SIG-M5 (cell line): ENCODE results near the gene TBX4.

ENCODE experiments used
- DNase-seq: peaks from one replicate; lab custom pipeline; 2025; lab: John Stamatoyannopoulos, UW

Gene TBX4

DNA sequence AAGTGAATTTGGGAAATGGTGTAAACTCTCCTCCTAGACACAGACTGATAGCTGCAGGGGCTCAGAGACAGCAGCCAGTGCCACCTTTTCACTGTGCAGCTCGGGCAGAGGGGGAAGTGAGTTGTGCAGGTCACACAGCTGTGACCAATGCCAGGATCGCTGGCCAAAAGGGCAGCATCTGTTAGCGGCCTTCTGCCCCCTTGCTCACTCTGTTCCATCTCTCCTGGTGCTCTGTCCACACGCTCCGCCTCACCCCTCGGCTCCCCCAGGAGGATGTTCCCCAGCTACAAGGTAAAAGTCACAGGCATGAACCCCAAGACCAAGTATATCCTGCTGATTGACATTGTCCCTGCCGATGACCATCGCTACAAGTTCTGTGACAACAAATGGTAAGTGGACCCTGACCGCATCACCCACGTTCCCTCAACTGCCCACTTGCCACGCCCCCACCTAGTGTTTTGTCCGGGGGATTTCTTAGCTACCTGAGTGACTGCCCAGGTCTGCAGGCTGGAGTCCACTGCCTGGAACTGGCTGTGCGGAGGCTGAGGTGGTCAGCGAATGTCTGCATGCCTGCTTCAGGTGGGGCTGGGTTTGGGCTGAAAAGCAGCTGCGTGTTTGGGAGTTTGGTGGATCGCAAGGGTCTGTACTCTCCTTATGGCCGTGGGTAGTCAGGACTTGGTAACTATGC lies 13.5 kb downstream of the TBX4 start:
- DNase-seq: no peak

DNA sequence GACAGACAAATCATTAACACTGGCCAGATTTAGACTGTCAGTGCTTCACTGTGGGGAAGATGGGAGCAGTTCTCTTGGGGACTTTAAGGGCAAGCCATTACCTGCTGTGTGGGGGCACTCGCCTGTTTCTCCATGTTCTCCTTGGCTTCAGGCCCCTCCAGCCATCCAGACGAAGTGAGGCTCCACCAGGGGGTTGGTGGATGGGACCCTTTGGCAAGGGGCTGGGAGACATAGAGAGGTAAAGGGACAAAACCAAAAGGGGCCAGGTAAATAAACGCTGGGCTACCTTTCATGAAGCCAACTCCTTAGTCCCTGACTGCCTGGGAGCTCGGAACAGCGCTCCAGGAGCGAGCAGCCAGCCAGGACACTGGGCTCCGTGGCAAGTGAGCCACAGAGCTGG lies 14.0 kb downstream of the TBX4 start:
- DNase-seq: no peak

DNA sequence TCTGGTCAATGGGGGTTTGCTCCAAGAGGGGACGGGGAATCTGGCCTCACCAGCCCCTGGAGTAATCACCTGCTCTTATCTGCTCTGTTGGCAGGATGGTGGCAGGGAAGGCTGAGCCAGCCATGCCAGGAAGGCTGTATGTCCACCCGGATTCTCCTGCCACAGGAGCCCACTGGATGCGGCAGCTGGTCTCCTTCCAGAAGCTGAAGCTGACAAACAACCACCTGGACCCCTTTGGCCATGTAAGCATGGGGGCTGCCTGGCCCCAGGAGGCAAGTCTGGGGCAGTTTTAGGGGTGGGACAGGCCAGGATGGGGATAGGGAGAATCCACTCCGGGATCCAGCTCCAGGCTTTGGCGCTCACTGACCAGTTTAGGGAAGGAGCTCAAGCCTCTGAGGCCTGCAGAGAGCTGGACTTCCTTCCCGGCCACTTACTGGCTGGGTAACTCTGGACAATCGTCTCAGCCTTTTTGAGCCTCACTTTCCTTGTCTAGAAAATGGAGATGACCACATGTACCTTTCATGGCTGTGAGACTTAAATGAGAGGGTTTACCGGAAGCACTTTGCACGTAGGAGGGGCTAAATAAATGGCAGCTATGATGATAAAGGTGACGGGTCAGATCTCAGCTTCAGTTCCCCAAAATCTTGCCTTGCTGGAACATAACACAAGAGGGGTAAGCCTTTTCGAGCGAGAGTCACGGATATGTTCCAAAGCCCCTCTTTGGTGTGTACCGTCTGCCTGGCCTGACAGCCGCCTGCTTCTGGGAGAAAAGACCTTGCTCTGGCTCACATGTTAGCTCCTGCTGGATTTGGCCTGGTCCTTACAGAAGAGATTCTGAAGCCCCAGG lies 15.4 kb downstream of the TBX4 start:
- DNase-seq: no peak

DNA sequence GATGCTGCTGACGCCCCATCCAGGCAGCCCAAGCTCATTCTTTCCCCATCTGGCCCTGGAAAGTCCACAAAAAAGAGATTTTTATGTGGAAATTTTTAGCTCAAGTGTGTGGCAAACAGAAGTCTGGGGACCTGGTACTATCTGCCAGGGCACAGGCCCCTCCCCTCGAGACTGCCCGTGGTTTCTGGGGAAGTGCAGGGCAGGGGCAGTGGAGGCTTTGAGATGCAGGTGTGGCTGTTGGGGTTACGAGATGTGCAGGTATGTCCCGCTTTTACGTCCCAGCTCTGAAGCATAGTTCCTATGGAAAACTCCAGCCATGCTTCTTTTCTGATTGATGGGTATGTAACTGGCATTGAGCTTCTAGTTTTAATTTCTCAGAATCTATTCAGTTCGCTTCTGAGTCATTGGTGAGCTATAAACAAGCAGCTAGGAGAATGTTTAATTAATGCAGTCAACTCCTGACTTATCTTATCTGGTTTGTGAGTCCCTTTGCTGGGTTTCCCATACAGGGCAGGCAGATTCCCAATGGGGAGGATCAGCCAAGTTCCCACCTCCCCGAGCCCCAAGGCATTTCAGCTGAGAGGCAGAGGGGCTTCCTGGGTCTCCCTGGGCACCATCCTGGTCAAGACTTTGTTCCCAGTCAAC lies 16.2 kb downstream of the TBX4 start:
- DNase-seq: no peak

- DNase-seq: no peak
Observed at GRCh38 chr17:61469474-61469873, 17.3 kb downstream of the TBX4 start.

- no peak for DNase-seq
Observed at GRCh38 chr17:61469949-61470348, 17.7 kb downstream of the TBX4 start.

DNA sequence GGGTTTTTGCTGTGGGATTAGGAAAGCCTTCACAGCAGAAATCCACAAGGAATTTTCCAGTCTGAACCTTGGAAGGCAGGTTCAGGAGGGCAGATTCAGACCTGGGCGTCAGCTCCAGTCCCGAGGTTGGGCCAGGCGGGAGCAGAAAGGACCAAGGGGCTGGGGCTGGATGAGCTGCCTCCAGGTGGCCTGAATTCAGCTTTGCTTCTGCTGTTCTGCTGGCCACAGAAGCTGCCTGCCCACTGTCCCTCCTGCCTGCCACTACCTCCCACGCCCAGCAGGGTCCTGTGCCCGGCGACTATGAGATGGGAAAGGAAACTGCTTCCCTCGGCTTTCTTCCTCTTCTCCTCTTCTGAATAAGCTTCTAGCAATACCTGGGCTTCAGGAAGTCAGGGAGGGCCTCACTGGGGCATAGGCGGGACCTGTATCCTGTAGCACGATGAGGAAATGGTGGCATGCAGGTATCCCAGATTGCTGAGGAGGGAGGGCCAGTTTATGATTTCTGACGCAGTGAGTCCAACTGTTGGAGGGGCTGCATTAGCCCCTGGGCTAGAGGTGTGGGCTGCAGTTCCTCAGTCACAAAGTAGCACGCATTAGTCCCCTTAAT lies 18.4 kb downstream of the TBX4 start:
- no peak for DNase-seq

- no peak for DNase-seq
Observed at GRCh38 chr17:61474235-61474927, 22.2 kb downstream of the TBX4 start.

DNA sequence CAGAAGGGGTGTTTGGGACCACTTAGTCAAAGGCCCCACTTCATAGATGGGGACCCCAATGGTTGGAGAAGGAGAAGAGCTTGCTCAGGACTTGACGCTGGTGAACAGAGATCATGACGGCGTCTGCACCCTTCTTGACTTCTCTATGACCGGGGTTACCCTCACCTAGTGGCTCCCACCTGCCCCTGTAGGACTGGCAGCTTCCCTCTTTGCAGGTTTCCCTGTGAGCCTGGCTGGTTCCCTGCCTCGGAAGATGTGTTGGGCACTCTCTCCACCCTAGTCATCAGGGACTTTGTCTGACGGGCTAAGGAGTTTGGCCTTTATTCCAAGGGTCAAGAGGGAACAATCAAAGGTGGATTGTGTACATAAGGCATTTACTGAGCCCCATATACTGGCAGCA lies 22.7 kb downstream of the TBX4 start:
- no peak for DNase-seq

- no peak for DNase-seq
Observed at GRCh38 chr17:61475726-61476125, 23.5 kb downstream of the TBX4 start.

DNA sequence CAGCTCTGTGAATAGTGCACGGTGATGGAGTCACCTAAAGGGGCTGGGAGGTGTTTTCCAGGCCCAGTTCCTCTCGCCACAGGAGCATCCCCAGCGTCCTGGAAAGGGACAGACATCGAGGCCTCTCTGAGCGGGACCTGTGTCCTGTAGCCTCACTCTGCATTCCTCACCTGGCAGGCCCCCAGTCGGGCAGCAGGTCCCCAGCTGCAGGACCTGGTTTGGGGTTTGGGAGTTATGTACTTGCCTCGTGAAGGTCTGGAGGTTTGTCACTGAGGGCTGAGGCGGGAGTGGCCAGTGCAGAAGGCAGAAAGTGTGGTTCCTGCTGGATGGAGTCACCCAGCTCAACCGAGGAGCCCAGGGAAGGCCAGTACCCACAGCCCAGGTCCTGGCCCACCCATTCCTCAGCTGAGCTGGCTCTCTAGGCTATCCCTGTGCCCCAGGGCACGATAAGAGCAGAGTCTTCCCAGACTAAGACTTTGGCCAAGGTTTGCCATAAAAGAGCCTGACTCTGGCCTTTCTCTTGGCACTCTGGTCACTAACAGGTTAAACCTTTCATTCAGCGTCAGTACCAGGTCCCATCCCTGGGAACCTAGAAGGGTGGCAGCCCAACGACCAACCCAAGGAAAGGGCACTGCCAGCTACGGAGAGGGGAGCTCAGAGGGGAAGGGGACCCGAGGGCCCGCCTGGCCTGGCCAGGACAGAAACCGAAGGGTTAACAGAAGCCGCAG lies 24.4 kb downstream of the TBX4 start:
- DNase-seq: no peak

- no peak for DNase-seq
Observed at GRCh38 chr17:61477204-61477834, 25.1 kb downstream of the TBX4 start.

- no peak for DNase-seq
Observed at GRCh38 chr17:61478026-61478789, 26.0 kb downstream of the TBX4 start.

GRCh38 chr17:61478790-61479492 lies 26.7 kb downstream of the TBX4 start:
- no peak for DNase-seq

DNA sequence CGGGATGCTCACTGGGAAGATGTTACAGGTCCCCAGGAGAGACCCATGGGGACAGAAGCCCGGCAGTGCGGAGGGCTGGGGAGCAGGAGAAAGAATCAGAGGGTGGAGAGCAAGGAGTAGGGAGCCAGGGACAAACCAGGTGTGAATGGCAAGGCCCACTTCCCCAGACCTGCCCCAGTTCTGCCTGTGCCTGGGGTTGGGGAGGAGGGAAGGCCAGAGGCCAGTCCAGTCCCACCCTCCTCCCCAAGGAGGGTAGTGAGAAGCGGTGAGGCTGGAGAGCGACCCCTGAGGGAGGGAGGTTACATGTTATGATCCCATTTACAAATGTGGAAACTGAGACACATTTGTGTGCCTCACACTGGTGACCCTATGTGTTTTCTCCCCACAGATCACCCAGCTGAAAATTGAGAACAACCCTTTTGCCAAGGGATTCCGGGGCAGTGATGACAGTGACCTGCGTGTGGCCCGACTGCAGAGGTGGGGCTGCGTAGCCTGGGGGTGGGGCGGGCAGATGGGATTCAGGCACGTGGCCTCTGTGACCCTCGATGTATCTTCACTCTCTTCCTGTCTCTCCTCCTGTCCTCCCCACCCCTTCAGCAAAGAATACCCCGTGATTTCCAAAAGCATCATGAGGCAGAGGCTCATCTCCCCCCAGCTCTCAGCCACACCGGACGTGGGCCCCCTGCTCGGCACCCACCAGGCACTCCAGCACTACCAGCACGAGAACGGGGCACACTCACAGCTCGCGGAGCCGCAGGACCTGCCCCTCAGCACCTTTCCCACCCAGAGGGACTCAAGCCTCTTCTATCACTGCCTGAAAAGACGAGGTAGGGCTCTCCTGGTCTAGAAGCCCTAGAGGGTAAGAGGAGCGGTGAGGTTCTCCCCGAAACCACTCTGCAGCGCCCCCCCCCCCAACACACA lies 27.5 kb downstream of the TBX4 start:
- no peak for DNase-seq

DNA sequence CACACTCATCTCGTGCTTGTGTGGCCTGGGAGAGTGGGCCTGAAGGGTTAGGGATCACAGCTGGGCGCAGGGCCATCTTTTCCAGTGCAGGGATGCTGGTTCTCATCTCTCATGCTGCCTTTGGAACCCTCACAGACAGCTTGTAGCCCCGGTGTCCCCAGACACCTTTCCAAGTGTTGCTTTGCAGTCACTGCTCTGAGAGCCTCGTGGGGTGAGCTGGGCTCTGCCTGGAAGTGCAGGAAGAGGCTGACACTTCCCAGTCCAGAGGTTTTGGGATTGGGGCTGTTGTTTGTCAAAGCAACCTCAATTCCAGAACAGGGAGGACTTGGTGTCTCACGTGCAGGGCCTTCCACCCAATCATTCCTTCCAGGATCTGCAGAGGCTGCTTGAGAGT lies 28.2 kb downstream of the TBX4 start:
- no peak for DNase-seq

GRCh38 chr17:61481421-61481820 lies 29.2 kb downstream of the TBX4 start:
- DNase-seq: no peak

DNA sequence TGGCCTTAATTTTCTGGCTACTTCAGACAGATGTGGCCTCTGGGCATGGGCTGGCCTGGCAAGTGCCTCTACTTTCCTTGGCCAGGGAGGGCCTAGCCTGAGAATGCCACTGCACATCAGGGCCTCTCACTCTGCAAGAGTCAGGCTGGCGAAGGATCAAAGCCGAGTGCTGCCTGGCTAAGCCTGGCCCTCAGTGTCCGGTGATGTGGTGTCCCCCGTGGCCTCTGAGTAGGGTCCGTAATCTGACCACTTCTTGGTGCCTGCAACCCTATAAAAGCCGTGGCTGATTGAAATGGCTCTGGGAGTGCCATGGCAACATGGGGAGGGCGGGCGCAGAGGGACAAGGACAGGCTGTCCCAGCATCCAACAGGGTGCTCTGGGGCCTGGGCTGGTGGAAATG lies 30.2 kb downstream of the TBX4 start:
- DNase-seq: no peak

DNA sequence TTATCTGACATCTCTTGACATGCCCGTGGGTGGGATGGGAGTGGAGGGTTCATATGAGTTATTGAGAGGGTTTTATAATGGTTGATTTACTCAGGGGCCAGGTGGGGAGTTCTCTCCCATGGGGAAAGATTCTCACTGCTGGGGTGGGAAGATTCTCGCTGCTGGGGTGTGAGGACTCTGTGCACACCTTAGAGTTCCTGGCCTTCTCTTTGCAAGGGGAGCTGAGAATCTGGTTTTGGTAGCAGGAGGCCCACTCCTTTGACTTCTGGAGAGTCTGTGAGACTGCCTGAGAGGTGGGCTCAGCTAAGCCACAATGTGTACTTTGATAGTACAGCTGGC lies 31.5 kb downstream of the TBX4 start:
- DNase-seq: no peak
